Esophagus (tissue), 2 donors: ENCODE results near the gene PCNX2. TPM values are rescaled to one million over a fixed set of nuclear protein-coding genes. Genes with fewer than 3 reads are reported as not detected.

ENCODE experiments used
- H3K27ac ChIP-seq, 2 donors: one replicate each; pipeline ENCODE4 v1.5.1; 2013; ENCODE audit warnings: low read depth in 2 of 2, mild to moderate bottlenecking in 2 of 2, inconsistent platforms in 1 of 2, low read length in 1 of 2, moderate library complexity in 1 of 2
- H3K27me3 ChIP-seq, 2 donors: one replicate each; pipeline ENCODE4 v1.6.1; 2013; ENCODE audit warnings: low read length in 2 of 2, control low read depth in 1 of 2, mild to moderate bottlenecking in 1 of 2; ENCODE audit not compliant: insufficient read depth in 2 of 2, control insufficient read depth in 1 of 2
- H3K36me3 ChIP-seq, 2 donors: one replicate each; pipeline ENCODE4 v1.6.1; 2013; ENCODE audit warnings: low read length in 1 of 2; ENCODE audit not compliant: control insufficient read depth in 2 of 2, insufficient read depth in 2 of 2
- H3K4me1 ChIP-seq, 2 donors: one replicate each; pipeline ENCODE4 v1.6.1; 2013; ENCODE audit warnings: low read length in 1 of 2; ENCODE audit not compliant: control insufficient read depth in 2 of 2, insufficient read depth in 2 of 2
- H3K4me3 ChIP-seq, 2 donors: one replicate each; pipeline ENCODE4 v1.5.1; 2013; ENCODE audit warnings: low read length in 2 of 2, mild to moderate bottlenecking in 2 of 2, low read depth in 1 of 2, moderate library complexity in 1 of 2
- H3K9me3 ChIP-seq, 2 donors: one replicate each; pipeline ENCODE4 v1.6.1; 2013; ENCODE audit warnings: mild to moderate bottlenecking in 2 of 2, low read depth in 1 of 2, low read length in 1 of 2, moderate library complexity in 1 of 2; ENCODE audit not compliant: control insufficient read depth in 2 of 2, insufficient read depth in 1 of 2
- WGBS, 2 donors: extraction: QIAGEN DNeasy Blood & Tissue Kit; methylation state at CpG; one replicate each; pipeline ENCODE4 v1.1.7; 2013; 5-methylcytosine and 5-hydroxymethylcytosine counted together
- polyA plus RNA-seq, 2 donors: library from polyadenylated mRNA; stranded (reverse); fragments of 200-250 nt; gene quantifications; one replicate each; pipeline ENCODE4 v1.2.3, GENCODE V29; 2013
- donor health status: healthy with polysubstance abuse.
- donor health status: Bipolar disorder and iron deficiency.

PCNX2 gene
- polyA plus RNA-seq, 2 donors: 3.2 to 4.3 TPM

DNA sequence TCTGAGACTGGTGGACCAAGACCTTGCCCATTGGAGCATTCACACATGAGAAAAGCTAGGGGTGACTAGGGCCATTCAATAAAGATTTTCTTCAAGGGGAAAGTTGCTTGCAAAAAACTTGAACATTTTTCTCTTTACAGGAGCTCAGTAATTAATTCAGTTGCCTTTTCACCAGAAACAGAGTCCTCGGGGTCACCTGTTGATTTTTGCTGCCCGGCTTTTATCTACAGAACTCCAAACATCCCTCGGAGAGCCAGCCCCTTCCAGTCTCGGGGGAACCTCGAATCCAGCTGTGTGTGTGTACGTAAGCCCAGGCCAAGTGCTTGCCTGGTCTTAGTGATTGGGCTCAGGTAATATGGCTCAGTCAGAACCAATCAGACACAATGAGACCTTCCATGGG is 47.5 kb downstream of the PCNX2 start:
- Histone ChIP-seq H3K27ac (no peak overlapping the region), H3K4me1 (no peaks in the 10 kb centered on the region), H3K27me3 (no peaks in the 10 kb centered on the region), H3K4me3 (no peak overlapping the region), H3K36me3 (peaks cover 3 to 4% of the 10 kb centered on the region in 2 donors), H3K9me3 (no peaks in the 10 kb centered on the region)
- 94% methylated on average over 6 of the region's 6 CpGs for WGBS, 2 donors

DNA sequence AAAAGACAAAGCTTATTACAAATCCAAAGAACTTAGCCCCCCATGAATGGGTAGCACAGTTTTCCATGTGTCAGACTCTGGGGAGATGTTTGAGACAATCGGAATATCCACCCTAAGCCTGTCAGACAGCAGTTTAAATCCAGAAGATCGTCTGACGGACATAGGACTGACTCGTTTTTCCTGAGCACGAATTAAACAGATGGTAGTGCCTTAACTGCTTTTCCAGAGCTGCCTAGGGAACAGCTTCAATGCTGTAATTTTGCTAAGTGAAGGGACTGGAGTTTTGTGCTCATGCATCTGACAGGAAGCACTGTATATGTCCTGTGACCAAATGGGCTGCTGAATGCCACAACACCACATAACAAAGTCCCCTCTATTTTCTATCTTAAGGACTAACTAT is 48.6 kb downstream of the PCNX2 start:
- Histone ChIP-seq H3K9me3 (no peaks in the 10 kb centered on the region), H3K4me3 (no peak overlapping the region), H3K4me1 (no peaks in the 10 kb centered on the region), H3K36me3 (peaks cover 3 to 4% of the 10 kb centered on the region in 2 donors), H3K27ac (no peak overlapping the region), H3K27me3 (no peaks in the 10 kb centered on the region)
- WGBS, 2 donors: 90 to 92% methylated on average over 5 of the region's 5 CpGs

GRCh38 chr1:233245191-233245765 is 50.2 kb downstream of the PCNX2 start:
- H3K27me3 ChIP-seq: no peaks in the 10 kb centered on the region
- H3K4me3 ChIP-seq: no peak overlapping the region
- WGBS, 2 donors: 80 to 89% methylated on average over 8 of the region's 8 CpGs
- H3K27ac ChIP-seq: no peak overlapping the region
- H3K4me1 ChIP-seq: no peaks in the 10 kb centered on the region
- H3K36me3 ChIP-seq: peaks cover 3 to 4% of the 10 kb centered on the region in 2 donors
- H3K9me3 ChIP-seq: no peaks in the 10 kb centered on the region

- WGBS, 2 donors: 77 to 86% methylated on average over 6 of the region's 6 CpGs
- Histone ChIP-seq H3K9me3 (no peaks in the 10 kb centered on the region), H3K36me3 (peaks cover 3 to 4% of the 10 kb centered on the region in 2 donors), H3K4me3 (no peak overlapping the region), H3K27ac (no peak overlapping the region), H3K27me3 (no peaks in the 10 kb centered on the region), H3K4me1 (no peaks in the 10 kb centered on the region)
Observed at GRCh38 chr1:233244183-233244582, 51.3 kb downstream of the PCNX2 start.

DNA sequence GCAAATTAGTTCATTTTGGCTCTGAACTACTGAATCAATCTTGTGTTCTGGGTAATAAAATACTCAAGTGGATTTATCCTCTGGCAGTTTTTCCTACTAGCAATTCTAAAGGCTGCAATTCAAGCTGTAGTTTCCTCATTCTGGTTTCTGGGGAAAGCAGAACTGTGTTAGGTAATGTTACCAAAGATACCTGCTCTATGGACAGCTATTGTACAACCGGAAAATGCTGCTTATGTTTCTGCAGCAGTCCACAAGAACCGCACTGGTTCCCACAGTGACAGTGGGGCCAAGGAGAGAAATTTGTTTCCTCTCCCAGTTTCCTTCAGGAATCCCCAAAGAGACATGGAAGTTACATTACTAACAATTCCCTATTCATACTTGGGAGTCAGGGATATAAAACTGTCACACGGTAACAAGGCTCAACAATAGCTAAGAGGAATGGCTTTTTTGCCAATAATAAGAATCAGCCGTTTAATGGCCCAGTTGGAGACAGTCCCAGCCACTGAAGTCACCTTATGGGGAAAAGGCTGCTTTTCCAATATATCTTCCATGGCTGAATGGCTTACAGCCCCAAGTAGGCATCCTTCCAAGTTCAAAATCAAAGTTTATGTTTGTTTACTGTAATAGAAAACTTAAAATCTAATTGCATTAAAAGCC is 52.6 kb downstream of the PCNX2 start:
- Histone ChIP-seq H3K27ac (no peak overlapping the region), H3K4me1 (no peaks in the 10 kb centered on the region), H3K4me3 (no peak overlapping the region), H3K27me3 (no peaks in the 10 kb centered on the region), H3K9me3 (no peaks in the 10 kb centered on the region), H3K36me3 (peaks cover 3 to 4% of the 10 kb centered on the region in 2 donors)
- 50 to 57% methylated on average over 4 of the region's 4 CpGs for WGBS, 2 donors

DNA sequence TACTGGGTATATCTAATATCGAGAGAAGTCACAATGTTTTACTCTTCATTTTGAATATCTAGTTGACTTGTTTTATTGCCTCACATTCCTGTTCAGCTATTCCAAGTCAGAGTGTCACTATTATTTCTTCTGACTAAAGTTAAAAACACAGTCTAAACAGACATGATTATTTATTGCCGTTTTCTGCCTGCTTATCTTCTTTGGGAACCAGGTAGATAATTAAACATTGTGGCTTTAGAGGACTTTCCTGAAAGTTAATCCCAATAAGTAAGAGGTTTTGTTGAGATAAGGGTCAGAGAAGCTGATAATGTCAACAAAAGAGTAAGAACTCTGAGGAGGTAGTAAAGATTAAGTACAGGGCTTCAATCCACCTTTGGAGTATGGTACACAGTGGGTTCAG is 53.8 kb downstream of the PCNX2 start:
- H3K9me3 ChIP-seq: no peaks in the 10 kb centered on the region
- 48 to 49% methylated on average over 2 of the region's 2 CpGs for WGBS, 2 donors
- no peaks in the 10 kb centered on the region for H3K27me3 ChIP-seq
- peaks cover 3 to 4% of the 10 kb centered on the region in 2 donors for H3K36me3 ChIP-seq
- H3K4me1 ChIP-seq: no peaks in the 10 kb centered on the region
- H3K27ac ChIP-seq: no peak overlapping the region
- H3K4me3 ChIP-seq: no peak overlapping the region

GRCh38 chr1:233240829-233241682 is 54.5 kb downstream of the PCNX2 start:
- Histone ChIP-seq H3K9me3 (no peaks in the 10 kb centered on the region), H3K4me1 (no peaks in the 10 kb centered on the region), H3K4me3 (no peak overlapping the region), H3K27me3 (no peaks in the 10 kb centered on the region), H3K36me3 (peaks cover 3 to 6% of the 10 kb centered on the region in 2 donors), H3K27ac (no peak overlapping the region)
- 37 to 42% methylated on average over 8 of the region's 8 CpGs for WGBS, 2 donors

DNA sequence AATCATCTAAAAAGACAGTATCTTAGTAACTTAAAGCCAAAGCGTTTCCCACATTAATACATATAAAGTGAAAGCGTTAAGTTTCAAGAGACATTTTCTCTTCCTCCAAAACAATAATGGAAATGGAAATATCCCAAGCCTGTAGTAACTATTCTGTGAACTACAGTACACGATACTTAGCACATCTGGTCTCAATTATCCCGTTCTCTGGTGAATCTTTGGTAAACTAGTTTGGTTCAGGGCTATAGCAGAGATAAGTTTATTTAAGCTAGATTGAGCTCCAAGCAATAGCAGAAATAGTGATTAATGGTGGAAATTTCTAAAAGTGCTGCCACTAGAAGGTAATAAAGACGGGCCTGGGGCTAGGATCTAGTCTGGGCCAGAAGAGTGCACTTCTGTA is 55.2 kb downstream of the PCNX2 start:
- 86 to 91% methylated on average over 5 of the region's 5 CpGs for WGBS, 2 donors
- peaks cover 2 to 6% of the 10 kb centered on the region in 2 donors for H3K36me3 ChIP-seq
- H3K4me1 ChIP-seq: no peaks in the 10 kb centered on the region
- no peak overlapping the region for H3K4me3 ChIP-seq
- H3K27ac ChIP-seq: no peak overlapping the region
- no peaks in the 10 kb centered on the region for H3K27me3 ChIP-seq
- no peaks in the 10 kb centered on the region for H3K9me3 ChIP-seq

DNA sequence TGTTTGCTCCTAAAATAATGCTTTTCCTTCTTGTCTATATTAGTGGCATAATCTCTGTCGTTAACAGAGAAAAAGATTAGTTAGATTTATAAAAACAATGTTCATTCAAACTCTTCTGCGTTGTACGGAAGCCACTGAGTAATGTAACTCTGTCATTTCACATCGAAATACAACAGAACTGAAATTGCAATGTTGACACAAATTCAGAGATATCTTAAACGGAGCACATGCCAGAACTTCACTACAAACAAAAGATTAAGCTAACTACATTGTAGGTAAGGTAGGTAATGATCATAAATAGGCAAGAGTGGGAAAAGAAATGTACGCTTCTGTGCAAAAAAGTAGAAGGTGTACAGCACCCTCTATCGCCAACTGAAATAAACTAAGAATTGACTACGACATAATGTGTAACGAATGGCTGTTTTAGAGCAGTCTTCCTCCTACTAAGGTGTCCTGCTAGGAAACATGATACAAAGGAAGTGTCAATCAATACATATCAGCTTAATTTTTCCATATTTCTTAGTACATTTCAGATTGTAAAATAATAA is 56.6 kb downstream of the PCNX2 start:
- no peak overlapping the region for H3K27ac ChIP-seq
- no peaks in the 10 kb centered on the region for H3K4me1 ChIP-seq
- H3K4me3 ChIP-seq: no peak overlapping the region
- no peaks in the 10 kb centered on the region for H3K9me3 ChIP-seq
- H3K36me3 ChIP-seq: peaks cover 0 to 2% of the 10 kb centered on the region in 2 donors
- H3K27me3 ChIP-seq: no peaks in the 10 kb centered on the region
- 78 to 80% methylated on average over 9 of the region's 9 CpGs for WGBS, 2 donors
